RWPE1 (cell line): ENCODE measurements around the gene EFCAB10.
"Not testable (repeated sequence)": the region's sequence is repeated elsewhere in the genome, so short reads cannot be mapped to it uniquely, and the experiment has no call there.

Experiments used
- CTCF ChIA-PET: fragments of 350-600 bp; sonication (Branson Sonifier 250); formaldehyde crosslinking; extraction: SDS; loops from one replicate; lab custom pipeline; 2021; lab: Yijun Ruan, JAX
- POLR2A ChIA-PET: fragments of 400-600 bp; formaldehyde crosslinking; extraction: SDS; loops from one replicate; lab custom pipeline; 2020; ENCODE audit warnings: antibody characterized with exemption; ENCODE audit not compliant: low non-redundant PET; lab: Yijun Ruan, JAX
- DNase-seq: peaks from one replicate; pipeline ENCODE4 v3.0.0; 2012; ENCODE audit warnings: low spot score
- H3K27ac ChIP-seq: fragments of 450-650 bp; 2 replicates; pipeline ENCODE4 v1.5.1; 2017
- CTCF ChIP-seq: fragments of 450-650 bp; conservative IDR thresholded peaks from 2 replicates; pipeline ENCODE4 v1.5.1; 2017; ENCODE audit warnings: low read depth, mild to moderate bottlenecking

EFCAB10 gene

GRCh38 chr7:105524840-105525239, 56.5 kb downstream of the EFCAB10 start:
- CTCF ChIA-PET, result no interaction called here
- TF ChIP-seq CTCF, result no peak
- POLR2A ChIA-PET, result no interaction called here
- no peak for DNase-seq
- no peak overlapping the region for H3K27ac ChIP-seq

GRCh38 chr7:105524423-105524822, 56.9 kb downstream of the EFCAB10 start:
- CTCF ChIA-PET, DNase-seq, POLR2A ChIA-PET, H3K27ac ChIP-seq: not testable (repeated sequence)

GRCh38 chr7:105521717-105522463, 59.4 kb downstream of the EFCAB10 start, which contains the start of gene PUS7:
PUS7 (minus strand) TSS chr7:105522271; CDS start chr7:105508512, 13,759 bp downstream.
- CTCF ChIA-PET, result no interaction called here
- peak; percentile 93 for DNase-seq

GRCh38 chr7:105521027-105521716, 60.1 kb downstream of the EFCAB10 start:
- DNase-seq, result peak; percentile 29
- CTCF ChIA-PET, result no interaction called here
- H3K27ac ChIP-seq, result peak overlapping the region; percentile 88
- POLR2A ChIA-PET, result no interaction called here
- TF ChIP-seq CTCF, result no peak

More at GRCh38 chr7:105521717-105522463, 59.4 kb downstream of the EFCAB10 start, which contains the start of gene PUS7:
- POLR2A ChIA-PET, result interaction anchor here (0.6 kb wide), 1 partner anchor 102 kb away, joined by 3 read pairs; no protein-coding TSS in a partner anchor
- H3K27ac ChIP-seq, result peak within 1 kb of the TSS; percentile 88
- TF ChIP-seq CTCF, result no peak

GRCh38 chr7:105520620-105521019, 60.7 kb downstream of the EFCAB10 start:
- CTCF ChIA-PET, DNase-seq, POLR2A ChIA-PET: not testable (repeated sequence)
- peak overlapping the region; percentile 88 for H3K27ac ChIP-seq

- no peak for TF ChIP-seq CTCF
- CTCF ChIA-PET, result interaction anchor here (0.6 to 0.7 kb wide), 2 partner anchors 76 to 457 kb away, joined by 5 to 9 read pairs; no protein-coding TSS in a partner anchor
Observed at GRCh38 chr7:105519353-105519752, 61.9 kb downstream of the EFCAB10 start.

GRCh38 chr7:105515610-105516009, 65.7 kb downstream of the EFCAB10 start:
- POLR2A ChIA-PET, DNase-seq, CTCF ChIA-PET: not testable (repeated sequence)
- H3K27ac ChIP-seq, result peak overlapping the region; percentile 17

More at GRCh38 chr7:105519353-105519752, 61.9 kb downstream of the EFCAB10 start:
- DNase-seq, result no peak
- H3K27ac ChIP-seq, result no peak overlapping the region
- POLR2A ChIA-PET, result no interaction called here
